Right lobe of liver (tissue), 4 donors: ENCODE data around the gene SLC35B2.
A peak's percentile ranks its signal among the peaks of the same experiment; 100 is the strongest.

Source experiments
- CTCF ChIP-seq, 4 donors: fragments of 200-600 bp in 3 of 4; fragments of 450-650 bp in 1 of 4; IDR thresholded peaks; one replicate each; pipeline versions ENCODE4 v1.5.1 to v1.8.0; 2016 to 2022; ENCODE audit warnings: antibody characterized with exemption in 4 of 4, mild to moderate bottlenecking in 2 of 4
- POLR2A ChIP-seq: fragments of 450-650 bp; IDR thresholded peaks from one replicate; pipeline ENCODE4 v1.6.1; 2017; ENCODE audit warnings: antibody characterized with exemption, mild to moderate bottlenecking
- donor health status: DM: no; HTN: no; CAD: no.
- donor health status: DM: no; HTN: no; CAD: no.
- donor health status: DM: no; HTN: yes; CAD: no.

- TF ChIP-seq CTCF (IDR thresholded peaks at IDR 0.05), result peak; percentile 13 to 24 (median 18)
- peak; percentile 94 for TF ChIP-seq POLR2A
Measured at GRCh38 chr6:44265007-44265721, 7.8 kb upstream of the SLC35B2 start, which contains the start of gene NFKBIE.
